NCI-H748 (cell line): ENCODE results near the gene CDK19.
"Not testable (repeated sequence)": the region's sequence is repeated elsewhere in the genome, so short reads cannot be mapped to it uniquely, and the experiment has no call there.

Source experiments
- DNase-seq: peaks from one replicate; lab custom pipeline; 2025; ENCODE audit not compliant: unreplicated experiment; lab: John Stamatoyannopoulos, UW

Gene CDK19

GRCh38 chr6:110592765-110593164 lies 222.5 kb downstream of the CDK19 start:
- no peak for DNase-seq

GRCh38 chr6:110590821-110591351 lies 224.4 kb downstream of the CDK19 start:
- DNase-seq, result no peak

- no peak for DNase-seq
Measured at GRCh38 chr6:110589865-110590513, 225.3 kb downstream of the CDK19 start.

GRCh38 chr6:110587328-110587727 lies 227.9 kb downstream of the CDK19 start:
- no peak for DNase-seq

GRCh38 chr6:110581679-110582078 lies 233.6 kb downstream of the CDK19 start:
- DNase-seq, result no peak

- not testable (repeated sequence) for DNase-seq
Measured at GRCh38 chr6:110577596-110578167, 237.6 kb downstream of the CDK19 start.

GRCh38 chr6:110575925-110576463 lies 239.3 kb downstream of the CDK19 start:
- DNase-seq, result no peak

- no peak for DNase-seq
Measured at GRCh38 chr6:110574817-110575216, 240.5 kb downstream of the CDK19 start.

- DNase-seq, result no peak
Measured at GRCh38 chr6:110573537-110573936, 241.7 kb downstream of the CDK19 start.

GRCh38 chr6:110573136-110573535 lies 242.1 kb downstream of the CDK19 start:
- DNase-seq, result no peak

GRCh38 chr6:110567957-110568696 lies 247.1 kb downstream of the CDK19 start:
- DNase-seq, result peak; percentile 49

GRCh38 chr6:110566346-110567125 lies 248.7 kb downstream of the CDK19 start:
- no peak for DNase-seq

- no peak for DNase-seq
Measured at GRCh38 chr6:110564703-110565421, 250.4 kb downstream of the CDK19 start.

GRCh38 chr6:110563711-110564110 lies 251.6 kb downstream of the CDK19 start:
- peak; percentile 58 for DNase-seq

- no peak for DNase-seq
Measured at GRCh38 chr6:110562316-110562915, 252.9 kb downstream of the CDK19 start.

- DNase-seq, result no peak
Measured at GRCh38 chr6:110561696-110562095, 253.6 kb downstream of the CDK19 start.

- DNase-seq, result no peak
Measured at GRCh38 chr6:110561008-110561396, 254.3 kb downstream of the CDK19 start.

GRCh38 chr6:110560239-110561007 lies 254.8 kb downstream of the CDK19 start:
- DNase-seq, result no peak
